A549 (cell line): ENCODE data around the gene CYP27B1.

ENCODE experiments used
- JUN ChIP-seq, 2 experiments: fragments of >200 bp; sonication (Bioruptor Twin); formaldehyde crosslinking; IDR thresholded peaks; 2 replicates in 1 of 2; 3 replicates in 1 of 2; pipeline ENCODE4 v1.6.1; 2016 to 2017
- TF ChIP-seq, protein P1 (sequence below): IDR thresholded peaks from 2 replicates; pipeline ENCODE4 v1.6.1; 2012

- TF ChIP-seq, protein P1, sequence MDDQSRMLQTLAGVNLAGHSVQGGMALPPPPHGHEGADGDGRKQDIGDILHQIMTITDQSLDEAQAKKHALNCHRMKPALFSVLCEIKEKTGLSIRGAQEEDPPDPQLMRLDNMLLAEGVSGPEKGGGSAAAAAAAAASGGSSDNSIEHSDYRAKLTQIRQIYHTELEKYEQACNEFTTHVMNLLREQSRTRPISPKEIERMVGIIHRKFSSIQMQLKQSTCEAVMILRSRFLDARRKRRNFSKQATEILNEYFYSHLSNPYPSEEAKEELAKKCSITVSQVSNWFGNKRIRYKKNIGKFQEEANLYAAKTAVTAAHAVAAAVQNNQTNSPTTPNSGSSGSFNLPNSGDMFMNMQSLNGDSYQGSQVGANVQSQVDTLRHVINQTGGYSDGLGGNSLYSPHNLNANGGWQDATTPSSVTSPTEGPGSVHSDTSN, result no peak
- no peak for TF ChIP-seq JUN (IDR thresholded peaks at IDR 0.05)
Observed at GRCh38 chr12:57781244-57781643, 14.4 kb upstream of the CYP27B1 start.
